Measurements from ENCODE around the gene ISG20L2.
A peak's percentile ranks its signal among the peaks of the same experiment; 100 is the strongest.

Gene ISG20L2

GRCh38 chr1:156743367-156744302 is 15.1 kb upstream of the ISG20L2 start:
- TF ChIP-seq CTCF (IDR thresholded peaks at IDR 0.05; ENCODE audit: low read depth, low read length, missing control alignments) = no peak
- no peak overlapping the region for H3K4me3 ChIP-seq (replicated peaks; ENCODE audit: low read depth, low read length)
- no peak for DNase-seq (ENCODE audit: extremely low read depth, low read depth)

GRCh38 chr1:156742801-156743200 is 14.2 kb upstream of the ISG20L2 start:
- no peak for TF ChIP-seq CTCF (IDR thresholded peaks at IDR 0.05; ENCODE audit: low read depth, low read length, missing control alignments)
- DNase-seq (ENCODE audit: extremely low read depth, low read depth) = no peak
- H3K4me3 ChIP-seq (replicated peaks; ENCODE audit: low read depth, low read length) = no peak overlapping the region

GRCh38 chr1:156742017-156742416 is 13.5 kb upstream of the ISG20L2 start:
- H3K4me3 ChIP-seq (replicated peaks; ENCODE audit: low read depth, low read length) = no peak overlapping the region

GRCh38 chr1:156741481-156741983 is 13.0 kb upstream of the ISG20L2 start:
- no peak for TF ChIP-seq CTCF (IDR thresholded peaks at IDR 0.05; ENCODE audit: low read depth, low read length, missing control alignments)
- no peak for DNase-seq (ENCODE audit: extremely low read depth, low read depth)
- 0 out of 2 replicates have a peak overlapping the region, but pooled peaks have one; percentile 6 for H3K4me3 ChIP-seq (replicated peaks; ENCODE audit: low read depth, low read length)

More at GRCh38 chr1:156742017-156742416, 13.5 kb upstream of the ISG20L2 start:
- DNase-seq (ENCODE audit: extremely low read depth, low read depth) = no peak
- TF ChIP-seq CTCF (IDR thresholded peaks at IDR 0.05; ENCODE audit: low read depth, low read length, missing control alignments) = no peak

- peak; percentile 99 for DNase-seq (ENCODE audit: extremely low read depth, low read depth)
- TF ChIP-seq CTCF (IDR thresholded peaks at IDR 0.05; ENCODE audit: low read depth, low read length, missing control alignments) = no peak
- peak within 1 kb of the TSS; percentile 58 for H3K4me3 ChIP-seq (replicated peaks; ENCODE audit: low read depth, low read length)
Observed at GRCh38 chr1:156740741-156741480, 12.3 kb upstream of the ISG20L2 start, which contains the start of gene MRPL24. Gene MRPL24, minus strand, starts transcription at chr1:156741088. Its CDS starts 2,384 bp downstream, at chr1:156738704.

GRCh38 chr1:156740237-156740740 is 11.7 kb upstream of the ISG20L2 start:
- peak overlapping the region; percentile 58 for H3K4me3 ChIP-seq (replicated peaks; ENCODE audit: low read depth, low read length)
- no peak for DNase-seq (ENCODE audit: extremely low read depth, low read depth)
- no peak for TF ChIP-seq CTCF (IDR thresholded peaks at IDR 0.05; ENCODE audit: low read depth, low read length, missing control alignments)
